LNCaP clone FGC (cell line): ENCODE measurements around the gene HDAC8.

ENCODE experiments used
- DNase-seq: peaks from one replicate; pipeline ENCODE4 v3.0.0-alpha.2; 2011; ENCODE audit warnings: low read depth
- H3K4me3 ChIP-seq: 2 replicates; pipeline ENCODE4 v1.5.1; 2011; ENCODE audit warnings: mild to moderate bottlenecking, low read depth, low read length, control low read depth
- CTCF ChIP-seq: IDR thresholded peaks from 2 replicates; pipeline ENCODE4 v1.5.1; 2012; ENCODE audit warnings: mild to moderate bottlenecking; ENCODE audit not compliant: control insufficient read depth, insufficient read depth; ENCODE audit errors: extremely low read depth

Gene HDAC8

GRCh38 chrX:72313707-72314641, 258.7 kb downstream of the HDAC8 start:
- H3K4me3 ChIP-seq: no peak overlapping the region
- no peak for DNase-seq
- TF ChIP-seq CTCF: no peak

- no peak for TF ChIP-seq CTCF
- no peak for DNase-seq
- no peak overlapping the region for H3K4me3 ChIP-seq
Measured at GRCh38 chrX:72312311-72312940, 260.2 kb downstream of the HDAC8 start.

GRCh38 chrX:72309297-72310071, 263.2 kb downstream of the HDAC8 start:
- no peak overlapping the region; the same call in 1 of the 2 replicates for H3K4me3 ChIP-seq
- no peak for DNase-seq
- no peak for TF ChIP-seq CTCF

- DNase-seq: no peak
- no peak overlapping the region; the same call in 1 of the 2 replicates for H3K4me3 ChIP-seq
- TF ChIP-seq CTCF: no peak
Measured at GRCh38 chrX:72308566-72309296, 263.9 kb downstream of the HDAC8 start.

- no peak for DNase-seq
- no peak for TF ChIP-seq CTCF
- no peak overlapping the region for H3K4me3 ChIP-seq
Measured at GRCh38 chrX:72308209-72308565, 264.5 kb downstream of the HDAC8 start.

GRCh38 chrX:72307646-72308051, 265.0 kb downstream of the HDAC8 start:
- no peak for DNase-seq
- no peak for TF ChIP-seq CTCF
- no peak overlapping the region; the same call in 1 of the 2 replicates for H3K4me3 ChIP-seq
